H9 (cell line): Measurements from ENCODE around the gene PFKL. TPM values are rescaled to one million over a fixed set of nuclear protein-coding genes. Genes with fewer than 3 reads are reported as not detected.

Experiments used
- DNase-seq: peaks from one replicate; pipeline ENCODE4 v3.0.0-alpha.2; 2017
- H2AFZ ChIP-seq: one replicate; pipeline ENCODE4 v1.6.1; 2013; ENCODE audit warnings: mild to moderate bottlenecking, low read length, control low read depth, moderate library complexity
- H2AK5ac ChIP-seq: 2 replicates; pipeline ENCODE4 v1.6.1; 2013; ENCODE audit warnings: low read length, control low read depth, mixed read lengths; ENCODE audit not compliant: insufficient read length
- H2BK120ac ChIP-seq: one replicate; pipeline ENCODE4 v1.6.1; 2013; ENCODE audit warnings: low read depth, mild to moderate bottlenecking, low read length, control low read depth, inconsistent platforms; ENCODE audit not compliant: poor library complexity, severe bottlenecking
- H2BK12ac ChIP-seq: 2 replicates; pipeline ENCODE4 v1.6.1; 2013; ENCODE audit warnings: low read length, control low read depth, mixed read lengths, low read depth; ENCODE audit not compliant: insufficient read length
- H2BK15ac ChIP-seq: 2 replicates; pipeline ENCODE4 v1.6.1; 2013; ENCODE audit warnings: low read depth, low read length, control low read depth
- H2BK20ac ChIP-seq: one replicate; pipeline ENCODE4 v1.6.1; 2013; ENCODE audit warnings: low read depth, mild to moderate bottlenecking, low read length, control low read depth, inconsistent platforms; ENCODE audit not compliant: poor library complexity, severe bottlenecking
- H2BK5ac ChIP-seq: 2 replicates; pipeline ENCODE4 v1.6.1; 2013; ENCODE audit warnings: low read length, control low read depth, mixed read lengths; ENCODE audit not compliant: insufficient read length
- H3K14ac ChIP-seq: 2 replicates; pipeline ENCODE4 v1.6.1; 2013; ENCODE audit warnings: low read length, control low read depth; ENCODE audit not compliant: insufficient read depth
- H3K18ac ChIP-seq: 2 replicates; pipeline ENCODE4 v1.6.1; 2013; ENCODE audit warnings: low read depth, mild to moderate bottlenecking, mixed read lengths, low read length, control low read depth; ENCODE audit not compliant: insufficient read length
- H3K23ac ChIP-seq: 2 replicates; pipeline ENCODE4 v1.6.1; 2013; ENCODE audit warnings: low read length, control low read depth, mixed read lengths, low read depth; ENCODE audit not compliant: insufficient read length
- H3K23me2 ChIP-seq: 2 replicates; pipeline ENCODE4 v1.6.1; 2013; ENCODE audit warnings: low read depth, mild to moderate bottlenecking, mixed read lengths, low read length, control low read depth; ENCODE audit not compliant: insufficient read length, poor library complexity, severe bottlenecking
- H3K27ac ChIP-seq: 2 replicates; pipeline ENCODE4 v1.5.1; 2013; ENCODE audit warnings: low read length, control low read depth, mixed read lengths, low read depth; ENCODE audit not compliant: insufficient read length
- H3K27me3 ChIP-seq: 2 replicates; pipeline ENCODE4 v1.6.1; 2013; ENCODE audit warnings: low read length, control low read depth, inconsistent platforms; ENCODE audit not compliant: insufficient read depth
- H3K4ac ChIP-seq: 2 replicates; pipeline ENCODE4 v1.6.1; 2013; ENCODE audit warnings: low read depth, mild to moderate bottlenecking, control low read depth, inconsistent platforms, low read length, moderate library complexity
- H3K4me1 ChIP-seq: 2 replicates; pipeline ENCODE4 v1.6.1; 2013; ENCODE audit warnings: low read length, control low read depth, inconsistent platforms; ENCODE audit not compliant: insufficient read depth
- H3K4me2 ChIP-seq: 2 replicates; pipeline ENCODE4 v1.6.1; 2013; ENCODE audit warnings: low read length, control low read depth, mixed read lengths; ENCODE audit not compliant: insufficient read length, insufficient read depth
- H3K56ac ChIP-seq: 2 replicates; pipeline ENCODE4 v1.6.1; 2013; ENCODE audit warnings: low read depth, mild to moderate bottlenecking, mixed read lengths, low read length, control low read depth; ENCODE audit not compliant: insufficient read length
- H3K79me1 ChIP-seq: 2 replicates; pipeline ENCODE4 v1.6.1; 2013; ENCODE audit warnings: low read depth, mild to moderate bottlenecking, moderate library complexity, low read length, control low read depth, inconsistent platforms; ENCODE audit not compliant: insufficient read depth, poor library complexity, severe bottlenecking
- H3K79me2 ChIP-seq: 2 replicates; pipeline ENCODE4 v1.6.1; 2013; ENCODE audit warnings: low read length, control low read depth, inconsistent platforms; ENCODE audit not compliant: insufficient read depth
- H3K9ac ChIP-seq: 2 replicates; pipeline ENCODE4 v1.6.1; 2013; ENCODE audit warnings: low read length, control low read depth, mixed read lengths; ENCODE audit not compliant: insufficient read length; ENCODE audit errors: extremely low read depth
- H3K9me3 ChIP-seq: one replicate; pipeline ENCODE4 v1.6.1; 2013; ENCODE audit warnings: low read depth, low read length, inconsistent platforms; ENCODE audit not compliant: control insufficient read depth
- H3T11ph ChIP-seq: one replicate; pipeline ENCODE4 v1.6.1; 2013; ENCODE audit warnings: mild to moderate bottlenecking, low read length, control low read depth, inconsistent platforms
- H4K20me1 ChIP-seq: one replicate; pipeline ENCODE4 v1.6.1; 2013; ENCODE audit not compliant: control insufficient read depth, insufficient read length, insufficient read depth
- H4K5ac ChIP-seq: 2 replicates; pipeline ENCODE4 v1.6.1; 2013; ENCODE audit warnings: low read depth, mild to moderate bottlenecking, mixed read lengths, low read length, control low read depth; ENCODE audit not compliant: insufficient read length
- H4K8ac ChIP-seq: replicated peaks from 2 replicates; pipeline ENCODE4 v1.6.1; 2013; ENCODE audit warnings: low read length, control low read depth, mixed read lengths, low read depth; ENCODE audit not compliant: insufficient read length
- H4K91ac ChIP-seq: 2 replicates; pipeline ENCODE4 v1.6.1; 2013; ENCODE audit warnings: low read depth, mild to moderate bottlenecking, moderate library complexity, mixed read lengths, low read length, control low read depth; ENCODE audit not compliant: insufficient read length
- H3K27ac Mint-ChIP-seq, 3 experiments: 2 replicates in 2 of 3; 3 replicates in 1 of 3; pipeline ENCODE4 v1.8.0; 2020 to 2021; ENCODE audit warnings: mixed read lengths in 3 of 3, mild to moderate bottlenecking in 1 of 3, moderate library complexity in 1 of 3
- H3K27me3 Mint-ChIP-seq: 2 replicates; pipeline ENCODE4 v1.8.0; 2021; ENCODE audit warnings: low read depth, mild to moderate bottlenecking, moderate library complexity, mixed read lengths
- H3K36me3 Mint-ChIP-seq, 3 experiments: 2 replicates in 2 of 3; 3 replicates in 1 of 3; pipeline ENCODE4 v1.8.0; 2020 to 2021; ENCODE audit warnings: low read depth in 3 of 3, mixed read lengths in 3 of 3; ENCODE audit not compliant: insufficient read depth in 1 of 3
- H3K4me1 Mint-ChIP-seq, 2 experiments: 2 replicates each; pipeline ENCODE4 v1.8.0; 2020; ENCODE audit warnings: mixed read lengths in 2 of 2
- H3K4me3 Mint-ChIP-seq, 2 experiments: 2 replicates in 1 of 2; 3 replicates in 1 of 2; pipeline ENCODE4 v1.8.0; 2020 to 2021; ENCODE audit warnings: mild to moderate bottlenecking in 2 of 2, mixed read lengths in 2 of 2, moderate library complexity in 1 of 2
- H3K9me3 Mint-ChIP-seq, 2 experiments: 2 replicates in 1 of 2; 3 replicates in 1 of 2; pipeline ENCODE4 v1.8.0; 2020; ENCODE audit warnings: mild to moderate bottlenecking in 2 of 2, mixed read lengths in 2 of 2, moderate library complexity in 1 of 2
- WGBS: extraction: QIAGEN DNeasy Blood & Tissue Kit; methylation state at CpG from one replicate; pipeline ENCODE4 v1.1.7; 2013; ENCODE audit warnings: missing lambda C conversion rate, low lambda C conversion rate, mixed read lengths; ENCODE audit not compliant: insufficient read length; ENCODE audit errors: extremely low coverage; 5-methylcytosine and 5-hydroxymethylcytosine counted together
- total RNA-seq: library from RNA; stranded (reverse); gene quantifications from 2 replicates; pipeline ENCODE4 v1.2.1, GENCODE V29; 2021
- TF ChIP-seq, protein P1 (sequence below): fragments of 200-600 bp; sonication (generic); conservative IDR thresholded peaks from 3 replicates; pipeline ENCODE4 v1.8.0; 2021; ENCODE audit warnings: antibody characterized with exemption, mild to moderate bottlenecking

Gene PFKL
- total RNA-seq, 1 experiment from 2014 or later, result 107 TPM

DNA sequence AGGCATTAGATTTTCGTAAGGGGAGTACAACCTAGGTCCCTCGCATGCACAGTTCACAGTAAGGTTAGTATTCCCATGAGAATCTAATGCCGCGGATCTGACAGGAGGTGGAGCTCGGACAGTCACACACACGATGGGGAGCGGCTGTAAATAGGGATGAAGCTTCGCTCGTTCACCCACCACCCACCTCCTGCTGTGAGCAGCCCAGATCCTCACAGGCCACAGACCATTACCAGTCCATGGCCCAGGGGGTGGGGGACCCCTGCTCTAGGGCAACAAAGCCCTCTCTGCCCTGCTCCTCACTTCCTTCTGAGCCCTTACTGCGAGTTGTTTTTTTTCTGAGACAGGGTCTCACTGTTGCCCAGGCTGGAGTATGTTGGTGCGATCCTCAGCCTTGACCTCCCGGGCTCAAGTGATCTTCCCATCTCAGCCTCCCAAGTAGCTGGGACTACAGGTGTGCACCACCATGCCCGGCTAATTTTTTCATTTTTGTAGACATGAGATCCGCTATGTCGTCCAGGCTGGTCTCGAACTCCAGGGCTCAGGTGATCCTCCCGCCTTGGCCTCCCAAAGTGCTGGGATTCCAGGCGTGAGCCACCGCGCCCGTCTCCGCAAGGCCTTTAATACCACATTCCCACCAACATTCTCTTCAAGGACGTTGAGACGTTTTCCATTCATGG, 74.9 kb downstream of the PFKL start:
- Mint-ChIP-seq H3K36me3 (peaks cover 0 to 9% (median 4%) of the 10 kb centered on the region in 3 experiments; a peak in 4 of 7 replicates), H3K9me3 (peaks cover 27 to 32% of the 10 kb centered on the region in 2 experiments), H3K4me1 (peaks cover 11 to 12% of the 10 kb centered on the region in 2 experiments), H3K27me3 (peaks cover 43% of the 10 kb centered on the region), H3K4me3 (no peak overlapping the region; a peak in 1 of 5 replicates), H3K27ac (no peak overlapping the region)
- H3K9me3 ChIP-seq, result no peaks in the 10 kb centered on the region
- H3K4me1 ChIP-seq, result no peaks in the 10 kb centered on the region
- no peak overlapping the region for H4K5ac ChIP-seq
- H4K91ac ChIP-seq, result no peak overlapping the region
- TF ChIP-seq, protein P1, sequence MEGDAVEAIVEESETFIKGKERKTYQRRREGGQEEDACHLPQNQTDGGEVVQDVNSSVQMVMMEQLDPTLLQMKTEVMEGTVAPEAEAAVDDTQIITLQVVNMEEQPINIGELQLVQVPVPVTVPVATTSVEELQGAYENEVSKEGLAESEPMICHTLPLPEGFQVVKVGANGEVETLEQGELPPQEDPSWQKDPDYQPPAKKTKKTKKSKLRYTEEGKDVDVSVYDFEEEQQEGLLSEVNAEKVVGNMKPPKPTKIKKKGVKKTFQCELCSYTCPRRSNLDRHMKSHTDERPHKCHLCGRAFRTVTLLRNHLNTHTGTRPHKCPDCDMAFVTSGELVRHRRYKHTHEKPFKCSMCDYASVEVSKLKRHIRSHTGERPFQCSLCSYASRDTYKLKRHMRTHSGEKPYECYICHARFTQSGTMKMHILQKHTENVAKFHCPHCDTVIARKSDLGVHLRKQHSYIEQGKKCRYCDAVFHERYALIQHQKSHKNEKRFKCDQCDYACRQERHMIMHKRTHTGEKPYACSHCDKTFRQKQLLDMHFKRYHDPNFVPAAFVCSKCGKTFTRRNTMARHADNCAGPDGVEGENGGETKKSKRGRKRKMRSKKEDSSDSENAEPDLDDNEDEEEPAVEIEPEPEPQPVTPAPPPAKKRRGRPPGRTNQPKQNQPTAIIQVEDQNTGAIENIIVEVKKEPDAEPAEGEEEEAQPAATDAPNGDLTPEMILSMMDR, result no peak
- no peaks in the 10 kb centered on the region for H3K79me1 ChIP-seq
- H3K27ac ChIP-seq, result no peak overlapping the region
- peaks cover 4% of the 10 kb centered on the region; the same call in 1 of the 2 replicates for H3K27me3 ChIP-seq
- no peak overlapping the region for H2BK5ac ChIP-seq
- no peak overlapping the region for H2BK15ac ChIP-seq
- no peak overlapping the region for H4K8ac ChIP-seq
- no peak overlapping the region for H2BK12ac ChIP-seq
- H2BK120ac ChIP-seq, result no peak overlapping the region
- no peak overlapping the region for H2AFZ ChIP-seq
- no peak overlapping the region for H3K9ac ChIP-seq
- H3K18ac ChIP-seq, result no peak overlapping the region
- no peak overlapping the region for H3K14ac ChIP-seq
- no peaks in the 10 kb centered on the region for H4K20me1 ChIP-seq
- no peak overlapping the region for H3K23ac ChIP-seq
- H3K56ac ChIP-seq, result no peak overlapping the region
- H3K79me2 ChIP-seq, result no peaks in the 10 kb centered on the region
- H2BK20ac ChIP-seq, result no peak overlapping the region
- no peak overlapping the region for H3T11ph ChIP-seq
- H2AK5ac ChIP-seq, result no peak overlapping the region
- no peak overlapping the region for H3K4ac ChIP-seq
- no peak overlapping the region for H3K4me2 ChIP-seq
- WGBS, result no CpG with 5 or more reads among the region's 24 CpGs
- no peak for DNase-seq
- H3K23me2 ChIP-seq, result no peaks in the 10 kb centered on the region
